DOHH2 (cell line): Measurements from ENCODE around the gene STAT5A.

Source experiments
- H3F3A ChIP-seq: fragments of 200-600 bp; sonication (generic), shearing (Covaris generic); 2 replicates; pipeline ENCODE4 v1.6.0; 2016; ENCODE audit warnings: antibody characterized with exemption, mild to moderate bottlenecking; ENCODE audit not compliant: control insufficient read depth, insufficient read depth
- H3K27ac ChIP-seq: fragments of 200-600 bp; sonication (generic); 2 replicates; pipeline ENCODE4 v1.5.1; 2014; ENCODE audit warnings: low read depth, mild to moderate bottlenecking, low read length, moderate library complexity
- H3K27me3 ChIP-seq: fragments of 200-600 bp; sonication (generic); 2 replicates; pipeline ENCODE4 v1.6.1; 2014; ENCODE audit warnings: mild to moderate bottlenecking, low read length, mixed read lengths; ENCODE audit not compliant: control insufficient read depth
- H3K36me3 ChIP-seq: fragments of 200-600 bp; sonication (generic); 2 replicates; pipeline ENCODE4 v1.6.1; 2014; ENCODE audit warnings: mild to moderate bottlenecking, low read length, moderate library complexity, mixed read lengths; ENCODE audit not compliant: control insufficient read depth
- H3K4me1 ChIP-seq: fragments of 200-600 bp; sonication (generic); 2 replicates; pipeline ENCODE4 v1.6.1; 2014; ENCODE audit warnings: mild to moderate bottlenecking, low read length, mixed read lengths; ENCODE audit not compliant: control insufficient read depth
- H3K4me2 ChIP-seq: fragments of 200-600 bp; sonication (generic); 2 replicates; pipeline ENCODE4 v1.6.0; 2014; ENCODE audit warnings: mild to moderate bottlenecking, low read length, moderate library complexity
- H3K4me3 ChIP-seq: fragments of 200-600 bp; sonication (generic); 2 replicates; pipeline ENCODE4 v1.5.1; 2014; ENCODE audit warnings: mild to moderate bottlenecking, low read length, mixed read lengths
- H3K79me2 ChIP-seq: fragments of 200-600 bp; sonication (generic); 2 replicates; pipeline ENCODE4 v1.6.1; 2014; ENCODE audit warnings: mild to moderate bottlenecking, low read length, mixed read lengths; ENCODE audit not compliant: control insufficient read depth
- H3K9me2 ChIP-seq: fragments of 200-600 bp; sonication (generic); replicated peaks from 2 replicates; pipeline ENCODE4 v1.6.1; 2014; ENCODE audit warnings: mild to moderate bottlenecking, low read length, mixed read lengths; ENCODE audit not compliant: control insufficient read depth
- H3K9me3 ChIP-seq: fragments of 200-600 bp; sonication (generic); 2 replicates; pipeline ENCODE4 v1.6.1; 2014; ENCODE audit warnings: antibody characterized with exemption, low read length, mixed read lengths; ENCODE audit not compliant: control insufficient read depth, insufficient read depth
- H4K20me1 ChIP-seq: fragments of 200-600 bp; sonication (generic); 2 replicates; pipeline ENCODE4 v1.6.0; 2014; ENCODE audit warnings: low read depth, mild to moderate bottlenecking, antibody characterized with exemption, low read length, moderate library complexity; ENCODE audit not compliant: control insufficient read depth, insufficient read depth
- CTCF ChIP-seq: fragments of 200-600 bp; sonication (generic); IDR thresholded peaks from one replicate; pipeline ENCODE4 v1.5.1; 2014; ENCODE audit warnings: antibody characterized with exemption, mild to moderate bottlenecking, low read depth, low read length; ENCODE audit not compliant: poor library complexity, severe bottlenecking
- EZH2phosphoT487 ChIP-seq: fragments of 200-600 bp; sonication (generic); IDR thresholded peaks from 2 replicates; pipeline ENCODE4 v1.6.1; 2017; ENCODE audit warnings: borderline replicate concordance, mild to moderate bottlenecking, antibody characterized with exemption, low read length, moderate library complexity, mixed read lengths

The STAT5A gene

GRCh38 chr17:42249681-42250446 lies 38.4 kb upstream of the STAT5A start:
- H3K79me2 ChIP-seq = peaks cover 90% of the 10 kb centered on the region
- H3K4me1 ChIP-seq = peaks cover 82% of the 10 kb centered on the region
- H4K20me1 ChIP-seq = no peaks in the 10 kb centered on the region
- peaks cover 33% of the 10 kb centered on the region for H3F3A ChIP-seq
- no peaks in the 10 kb centered on the region for H3K9me2 ChIP-seq
- H3K4me2 ChIP-seq = peak overlapping the region; percentile 69
- no peaks in the 10 kb centered on the region for H3K9me3 ChIP-seq
- H3K36me3 ChIP-seq = no peaks in the 10 kb centered on the region
- peak overlapping the region; percentile 64 for H3K4me3 ChIP-seq
- peak overlapping the region; percentile 84 for H3K27ac ChIP-seq
- H3K27me3 ChIP-seq = no peaks in the 10 kb centered on the region
- TF ChIP-seq CTCF = no peak
- TF ChIP-seq EZH2phosphoT487 = no peak

GRCh38 chr17:42251115-42251514 lies 37.2 kb upstream of the STAT5A start:
- Histone ChIP-seq H3K4me1 (peaks cover 94% of the 10 kb centered on the region), H3K9me3 (no peaks in the 10 kb centered on the region), H3K36me3 (no peaks in the 10 kb centered on the region), H3F3A (peaks cover 41% of the 10 kb centered on the region), H3K4me2 (peak overlapping the region; percentile 69), H3K27me3 (no peaks in the 10 kb centered on the region), H3K79me2 (peaks cover 92% of the 10 kb centered on the region), H3K27ac (peak overlapping the region; percentile 84), H4K20me1 (no peaks in the 10 kb centered on the region), H3K9me2 (no peaks in the 10 kb centered on the region), H3K4me3 (peak overlapping the region; percentile 8)
- no peak for TF ChIP-seq EZH2phosphoT487
- peak; percentile 54 for TF ChIP-seq CTCF

GRCh38 chr17:42252597-42253550 lies 35.4 kb upstream of the STAT5A start:
- H3K27ac ChIP-seq = peak overlapping the region; percentile 95
- peak overlapping the region; percentile 93 for H3K4me2 ChIP-seq
- peak overlapping the region; percentile 26 for H3K4me3 ChIP-seq
- no peaks in the 10 kb centered on the region for H3K27me3 ChIP-seq
- peaks cover 52% of the 10 kb centered on the region for H3F3A ChIP-seq
- no peaks in the 10 kb centered on the region for H3K9me3 ChIP-seq
- TF ChIP-seq CTCF (no peak), EZH2phosphoT487 (no peak)
- H3K9me2 ChIP-seq = no peaks in the 10 kb centered on the region
- no peaks in the 10 kb centered on the region for H3K36me3 ChIP-seq
- H3K79me2 ChIP-seq = peaks cover 93% of the 10 kb centered on the region
- H4K20me1 ChIP-seq = no peaks in the 10 kb centered on the region
- peaks cover 99% of the 10 kb centered on the region for H3K4me1 ChIP-seq
